Measurements from ENCODE around the gene FAM20A.

The FAM20A gene

DNA sequence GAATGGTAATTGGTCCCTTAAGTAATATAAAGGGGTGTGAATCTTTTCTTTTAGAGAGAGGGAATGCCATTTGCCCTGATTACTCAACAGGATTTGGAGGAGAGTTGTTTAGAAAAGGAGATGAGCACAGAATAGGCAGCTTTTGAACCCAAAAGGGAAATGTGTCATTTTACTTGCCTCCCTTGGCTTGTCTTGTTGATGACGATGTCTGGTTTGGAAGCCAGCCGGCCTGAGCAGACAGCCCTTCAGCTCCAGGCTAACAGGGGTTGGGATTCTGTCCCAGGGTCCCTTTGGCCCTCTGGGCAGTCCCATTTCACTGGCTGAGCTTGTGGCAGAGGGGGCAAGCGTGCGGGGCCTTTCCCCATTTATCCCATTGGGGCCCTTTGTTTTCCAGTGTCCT, 111.2 kb downstream of the FAM20A start:
- DNase-seq, result no peak
